ENCODE data around the gene ENG.
A peak's percentile ranks its signal among the peaks of the same experiment; 100 is the strongest.

DNA sequence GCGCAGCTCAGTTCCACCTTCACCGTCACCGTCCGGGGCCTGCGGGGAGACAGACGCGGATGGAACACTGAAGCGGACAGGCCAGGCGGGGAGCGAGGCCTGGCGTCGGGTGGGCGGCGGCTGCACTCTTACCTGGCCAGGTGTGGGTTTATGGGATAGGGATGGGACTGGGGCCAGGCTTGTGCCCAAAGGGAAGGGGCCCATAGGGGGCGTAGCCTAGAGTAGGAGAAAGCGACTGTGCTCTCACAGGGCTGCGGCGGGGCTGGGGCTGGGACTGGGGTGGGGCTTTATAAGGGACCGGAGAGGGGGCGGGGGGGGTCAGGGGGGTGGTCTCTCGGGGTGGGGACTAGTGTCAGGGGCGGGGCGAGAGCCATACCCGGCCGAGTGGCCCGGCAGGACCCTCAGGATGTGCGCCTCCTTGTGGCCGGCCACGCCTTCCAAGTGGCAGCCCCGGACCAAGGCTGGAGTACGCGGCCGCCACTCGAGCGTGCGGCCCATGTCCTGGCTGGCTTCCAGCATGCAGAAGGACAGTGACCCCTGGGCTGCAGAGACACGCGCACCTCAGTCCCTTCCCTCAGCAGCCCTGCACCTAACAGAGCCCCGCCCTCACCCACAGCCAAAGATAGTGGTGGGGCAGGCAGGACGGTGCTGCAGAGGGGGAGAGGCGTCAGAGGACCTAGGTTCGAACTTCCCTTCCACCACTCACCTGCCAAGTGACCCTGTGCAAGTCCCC lies 29.0 kb downstream of the ENG start:
- TF ChIP-seq, protein P1, sequence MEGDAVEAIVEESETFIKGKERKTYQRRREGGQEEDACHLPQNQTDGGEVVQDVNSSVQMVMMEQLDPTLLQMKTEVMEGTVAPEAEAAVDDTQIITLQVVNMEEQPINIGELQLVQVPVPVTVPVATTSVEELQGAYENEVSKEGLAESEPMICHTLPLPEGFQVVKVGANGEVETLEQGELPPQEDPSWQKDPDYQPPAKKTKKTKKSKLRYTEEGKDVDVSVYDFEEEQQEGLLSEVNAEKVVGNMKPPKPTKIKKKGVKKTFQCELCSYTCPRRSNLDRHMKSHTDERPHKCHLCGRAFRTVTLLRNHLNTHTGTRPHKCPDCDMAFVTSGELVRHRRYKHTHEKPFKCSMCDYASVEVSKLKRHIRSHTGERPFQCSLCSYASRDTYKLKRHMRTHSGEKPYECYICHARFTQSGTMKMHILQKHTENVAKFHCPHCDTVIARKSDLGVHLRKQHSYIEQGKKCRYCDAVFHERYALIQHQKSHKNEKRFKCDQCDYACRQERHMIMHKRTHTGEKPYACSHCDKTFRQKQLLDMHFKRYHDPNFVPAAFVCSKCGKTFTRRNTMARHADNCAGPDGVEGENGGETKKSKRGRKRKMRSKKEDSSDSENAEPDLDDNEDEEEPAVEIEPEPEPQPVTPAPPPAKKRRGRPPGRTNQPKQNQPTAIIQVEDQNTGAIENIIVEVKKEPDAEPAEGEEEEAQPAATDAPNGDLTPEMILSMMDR (IDR thresholded peaks at IDR 0.05), result peak in 3 of 7 experiments; percentile 24 to 61 (median 47)
- TF ChIP-seq EP300 (IDR thresholded peaks at IDR 0.05), result no peak
- no peak for TF ChIP-seq POLR2AphosphoS5 (IDR thresholded peaks at IDR 0.05)

Measured in stomach (tissue), 4 donors.